Myometrial cell (primary cell): ENCODE results near the gene RBM17. TPM values are rescaled to one million over a fixed set of nuclear protein-coding genes. Genes with fewer than 3 reads are reported as not detected.

Source experiments
- total RNA-seq: library from RNA; depleted of rRNA; stranded (reverse); fragments of >200 nt; gene quantifications from 2 replicates; pipeline ENCODE4 v1.2.3, GENCODE V29; 2015

Gene RBM17
- total RNA-seq = 15.3 and 27.1 TPM in 2 replicates

GRCh38 chr10:6088721-6089333 lies at the start of gene RBM17:
RBM17 (plus strand) TSS chr10:6089034; CDS start chr10:6097066, 8,032 bp downstream.

GRCh38 chr10:6062101-6062771 lies 26.6 kb upstream of the RBM17 start, which contains the start of gene IL2RA:
IL2RA (minus strand) TSS chr10:6062367; CDS start chr10:6062151, 216 bp downstream.

Other genes starting within 250 kb of the RBM17 start
- gene ANKRD16, start 199.1 kb upstream of the RBM17 start, total RNA-seq = 7.1 and 9.2 TPM in 2 replicates
- 79.6 and 98.9 TPM in 2 replicates for gene FBH1, start 198.8 kb upstream of the RBM17 start, total RNA-seq
- 11.9 and 15.6 TPM in 2 replicates for gene IL15RA, start 111.5 kb upstream of the RBM17 start, total RNA-seq
- gene IL2RA, start 26.7 kb upstream of the RBM17 start, total RNA-seq = not detected in 2 replicates
- gene PFKFB3, start 113.9 kb downstream of the RBM17 start, total RNA-seq = 5.2 and 7.1 TPM in 2 replicates